HepG2 (cell line): ENCODE measurements around the gene PROC. TPM values are rescaled to one million over a fixed set of nuclear protein-coding genes. Genes with fewer than 3 reads are reported as not detected.

Source experiments
- EEA1 ChIP-seq: sonication (generic); formaldehyde crosslinking; IDR thresholded peaks from 2 replicates; pipeline ENCODE4 v1.5.1; 2020; ENCODE audit warnings: mild to moderate bottlenecking, missing genetic modification reagents, borderline replicate concordance
- PAWR ChIP-seq: sonication (generic); formaldehyde crosslinking; IDR thresholded peaks from 2 replicates; pipeline ENCODE4 v1.4.0; 2020; ENCODE audit warnings: missing genetic modification reagents, mild to moderate bottlenecking, borderline replicate concordance
- PCBP2 ChIP-seq: fragments of 200-400 bp; formaldehyde crosslinking; optimal IDR thresholded peaks from 2 replicates; pipeline ENCODE3; 2018; ENCODE audit warnings: low read length, low read depth; ENCODE audit not compliant: poor library complexity, severe bottlenecking
- SMARCC2 ChIP-seq: fragments of 450-650 bp; IDR thresholded peaks from 2 replicates; pipeline ENCODE4 v1.6.1; 2017; ENCODE audit warnings: antibody characterized with exemption, mild to moderate bottlenecking
- TCF12 ChIP-seq, 2 experiments: fragments of 450-650 bp in 1 of 2; sonication (generic) in 1 of 2; formaldehyde crosslinking in 1 of 2; IDR thresholded peaks; 2 replicates each; pipeline versions ENCODE4 v1.6.1 to v1.8.0; 2017 to 2022; ENCODE audit warnings: antibody characterized with exemption in 1 of 2, mild to moderate bottlenecking in 1 of 2, missing genetic modification reagents in 1 of 2, moderate library complexity in 1 of 2
- TEAD3 ChIP-seq: optimal IDR thresholded peaks from 2 replicates; pipeline ENCODE3; 2016; ENCODE audit warnings: borderline replicate concordance
- ZMYM4 ChIP-seq: sonication (generic); formaldehyde crosslinking; IDR thresholded peaks from 2 replicates; pipeline ENCODE4 v1.8.1; 2023; ENCODE audit warnings: mild to moderate bottlenecking, missing genetic modification reagents
- ZNF282 ChIP-seq: fragments of 450-650 bp; IDR thresholded peaks from 2 replicates; pipeline ENCODE4 v1.6.1; 2018; ENCODE audit not compliant: partially characterized antibody
- ZNF530 ChIP-seq: sonication (generic); formaldehyde crosslinking; IDR thresholded peaks from 2 replicates; pipeline ENCODE4 v1.5.0; 2020; ENCODE audit warnings: low read depth, mild to moderate bottlenecking, missing genetic modification reagents
- polyA plus RNA-seq, 8 experiments: library from polyadenylated mRNA; depleted of rRNA in 3 of 8; stranded (reverse) in 7 of 8; unstranded in 1 of 8; fragments of >200 nt; fragmentation: Illumina TruSeq in 4 of 8; extraction: Trizol in 4 of 8; gene quantifications; 2 replicates each; pipeline versions ENCODE4 v1.2.1 to v1.2.3, GENCODE V29; 2011 to 2016; ENCODE audit warnings: low read depth in 4 of 8, missing spikeins in 1 of 8, mixed read lengths in 1 of 8; ENCODE audit not compliant: insufficient read depth in 1 of 8
- total RNA-seq, 5 experiments: library from RNA; depleted of rRNA; stranded (reverse); fragments of >200 nt; fragmentation: Illumina TruSeq; extraction: Trizol; gene quantifications; 2 replicates each; pipeline ENCODE4 v1.2.3, GENCODE V29; 2016; ENCODE audit warnings: low read depth in 1 of 5
- TF ChIP-seq, protein P1 (sequence below): sonication (generic); formaldehyde crosslinking; IDR thresholded peaks from 2 replicates; pipeline ENCODE4 v1.5.0; 2020; ENCODE audit warnings: mild to moderate bottlenecking, missing genetic modification reagents
- TF ChIP-seq, protein P2 (sequence below): sonication (generic); formaldehyde crosslinking; IDR thresholded peaks from 2 replicates; pipeline ENCODE4 v1.5.0; 2020; ENCODE audit warnings: mild to moderate bottlenecking, missing genetic modification reagents
- TF ChIP-seq, protein P3 (sequence below): sonication (generic); formaldehyde crosslinking; IDR thresholded peaks from 2 replicates; pipeline ENCODE4 v1.8.1; 2023; ENCODE audit warnings: mild to moderate bottlenecking, missing genetic modification reagents
- TF ChIP-seq, protein P4 (sequence below): IDR thresholded peaks from 2 replicates; pipeline ENCODE4 v1.6.1; 2016; ENCODE audit warnings: mild to moderate bottlenecking, missing biosample characterization, missing genetic modification reagents
- TF ChIP-seq, protein P5 (sequence below): sonication (generic); formaldehyde crosslinking; IDR thresholded peaks from 2 replicates; pipeline ENCODE4 v1.8.0; 2022; ENCODE audit warnings: missing genetic modification reagents, mild to moderate bottlenecking, moderate library complexity, borderline replicate concordance
- TF ChIP-seq, protein P6 (sequence below): sonication (generic); formaldehyde crosslinking; IDR thresholded peaks from 2 replicates; pipeline ENCODE4 v1.8.0; 2022; ENCODE audit warnings: missing genetic modification reagents, mild to moderate bottlenecking, inconsistent platforms, borderline replicate concordance
- TF ChIP-seq, protein P7 (sequence below): sonication (generic); formaldehyde crosslinking; IDR thresholded peaks from 2 replicates; pipeline ENCODE4 v1.4.0; 2020; ENCODE audit warnings: mild to moderate bottlenecking, missing genetic modification reagents

The PROC gene
- total and polyA plus RNA-seq, 2 of the 13 experiments (the other 11 are each of a cell fraction or from before 2014, with no cell fraction given), result 134 to 185 TPM

DNA sequence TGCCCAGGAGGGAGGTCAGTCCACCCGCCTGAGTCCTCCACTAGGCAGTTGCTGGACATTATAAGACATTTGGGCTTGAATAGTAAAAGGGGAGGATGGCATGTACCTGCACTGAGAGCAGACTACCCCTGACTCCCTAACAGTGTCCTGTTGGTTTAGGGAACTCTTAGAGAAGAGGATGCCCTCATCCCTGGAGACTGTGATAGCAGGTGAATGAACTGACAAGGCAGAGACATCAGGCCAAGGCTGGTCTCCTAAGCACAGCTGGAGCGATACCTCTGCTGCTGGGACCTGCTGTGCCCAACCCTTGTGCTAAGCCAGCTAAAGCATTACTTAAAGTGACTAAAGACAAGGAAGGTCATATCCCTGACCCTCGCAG lies 34.8 kb downstream of the PROC start (continued):
- peak; percentile 6 for TF ChIP-seq TEAD3 (CRISPR knock-in tag)
- TF ChIP-seq, protein P1, sequence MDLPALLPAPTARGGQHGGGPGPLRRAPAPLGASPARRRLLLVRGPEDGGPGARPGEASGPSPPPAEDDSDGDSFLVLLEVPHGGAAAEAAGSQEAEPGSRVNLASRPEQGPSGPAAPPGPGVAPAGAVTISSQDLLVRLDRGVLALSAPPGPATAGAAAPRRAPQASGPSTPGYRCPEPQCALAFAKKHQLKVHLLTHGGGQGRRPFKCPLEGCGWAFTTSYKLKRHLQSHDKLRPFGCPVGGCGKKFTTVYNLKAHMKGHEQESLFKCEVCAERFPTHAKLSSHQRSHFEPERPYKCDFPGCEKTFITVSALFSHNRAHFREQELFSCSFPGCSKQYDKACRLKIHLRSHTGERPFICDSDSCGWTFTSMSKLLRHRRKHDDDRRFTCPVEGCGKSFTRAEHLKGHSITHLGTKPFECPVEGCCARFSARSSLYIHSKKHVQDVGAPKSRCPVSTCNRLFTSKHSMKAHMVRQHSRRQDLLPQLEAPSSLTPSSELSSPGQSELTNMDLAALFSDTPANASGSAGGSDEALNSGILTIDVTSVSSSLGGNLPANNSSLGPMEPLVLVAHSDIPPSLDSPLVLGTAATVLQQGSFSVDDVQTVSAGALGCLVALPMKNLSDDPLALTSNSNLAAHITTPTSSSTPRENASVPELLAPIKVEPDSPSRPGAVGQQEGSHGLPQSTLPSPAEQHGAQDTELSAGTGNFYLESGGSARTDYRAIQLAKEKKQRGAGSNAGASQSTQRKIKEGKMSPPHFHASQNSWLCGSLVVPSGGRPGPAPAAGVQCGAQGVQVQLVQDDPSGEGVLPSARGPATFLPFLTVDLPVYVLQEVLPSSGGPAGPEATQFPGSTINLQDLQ (CRISPR knock-in tag), result 0 out of 2 replicates have a peak, but pooled peaks have one; percentile 31
- TF ChIP-seq PAWR (CRISPR knock-in tag), result no peak
- no peak for TF ChIP-seq SMARCC2
- TF ChIP-seq, protein P2, sequence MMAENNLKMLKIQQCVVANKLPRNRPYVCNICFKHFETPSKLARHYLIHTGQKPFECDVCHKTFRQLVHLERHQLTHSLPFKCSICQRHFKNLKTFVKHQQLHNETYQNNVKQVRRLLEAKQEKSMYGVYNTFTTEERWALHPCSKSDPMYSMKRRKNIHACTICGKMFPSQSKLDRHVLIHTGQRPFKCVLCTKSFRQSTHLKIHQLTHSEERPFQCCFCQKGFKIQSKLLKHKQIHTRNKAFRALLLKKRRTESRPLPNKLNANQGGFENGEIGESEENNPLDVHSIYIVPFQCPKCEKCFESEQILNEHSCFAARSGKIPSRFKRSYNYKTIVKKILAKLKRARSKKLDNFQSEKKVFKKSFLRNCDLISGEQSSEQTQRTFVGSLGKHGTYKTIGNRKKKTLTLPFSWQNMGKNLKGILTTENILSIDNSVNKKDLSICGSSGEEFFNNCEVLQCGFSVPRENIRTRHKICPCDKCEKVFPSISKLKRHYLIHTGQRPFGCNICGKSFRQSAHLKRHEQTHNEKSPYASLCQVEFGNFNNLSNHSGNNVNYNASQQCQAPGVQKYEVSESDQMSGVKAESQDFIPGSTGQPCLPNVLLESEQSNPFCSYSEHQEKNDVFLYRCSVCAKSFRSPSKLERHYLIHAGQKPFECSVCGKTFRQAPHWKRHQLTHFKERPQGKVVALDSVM (CRISPR knock-in tag), result no peak
- TF ChIP-seq, protein P3, sequence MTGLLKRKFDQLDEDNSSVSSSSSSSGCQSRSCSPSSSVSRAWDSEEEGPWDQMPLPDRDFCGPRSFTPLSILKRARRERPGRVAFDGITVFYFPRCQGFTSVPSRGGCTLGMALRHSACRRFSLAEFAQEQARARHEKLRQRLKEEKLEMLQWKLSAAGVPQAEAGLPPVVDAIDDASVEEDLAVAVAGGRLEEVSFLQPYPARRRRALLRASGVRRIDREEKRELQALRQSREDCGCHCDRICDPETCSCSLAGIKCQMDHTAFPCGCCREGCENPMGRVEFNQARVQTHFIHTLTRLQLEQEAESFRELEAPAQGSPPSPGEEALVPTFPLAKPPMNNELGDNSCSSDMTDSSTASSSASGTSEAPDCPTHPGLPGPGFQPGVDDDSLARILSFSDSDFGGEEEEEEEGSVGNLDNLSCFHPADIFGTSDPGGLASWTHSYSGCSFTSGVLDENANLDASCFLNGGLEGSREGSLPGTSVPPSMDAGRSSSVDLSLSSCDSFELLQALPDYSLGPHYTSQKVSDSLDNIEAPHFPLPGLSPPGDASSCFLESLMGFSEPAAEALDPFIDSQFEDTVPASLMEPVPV (CRISPR knock-in tag), result peak; percentile 24; the same call in 1 of the 2 replicates
- TF ChIP-seq ZNF282, result no peak
- TF ChIP-seq ZNF530 (CRISPR knock-in tag), result no peak
- TF ChIP-seq, protein P4, sequence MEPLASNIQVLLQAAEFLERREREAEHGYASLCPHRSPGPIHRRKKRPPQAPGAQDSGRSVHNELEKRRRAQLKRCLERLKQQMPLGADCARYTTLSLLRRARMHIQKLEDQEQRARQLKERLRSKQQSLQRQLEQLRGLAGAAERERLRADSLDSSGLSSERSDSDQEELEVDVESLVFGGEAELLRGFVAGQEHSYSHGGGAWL (CRISPR knock-in tag), result no peak
- TF ChIP-seq ZMYM4 (CRISPR knock-in tag), result no peak
- no peak for TF ChIP-seq PCBP2
- TF ChIP-seq, protein P5, sequence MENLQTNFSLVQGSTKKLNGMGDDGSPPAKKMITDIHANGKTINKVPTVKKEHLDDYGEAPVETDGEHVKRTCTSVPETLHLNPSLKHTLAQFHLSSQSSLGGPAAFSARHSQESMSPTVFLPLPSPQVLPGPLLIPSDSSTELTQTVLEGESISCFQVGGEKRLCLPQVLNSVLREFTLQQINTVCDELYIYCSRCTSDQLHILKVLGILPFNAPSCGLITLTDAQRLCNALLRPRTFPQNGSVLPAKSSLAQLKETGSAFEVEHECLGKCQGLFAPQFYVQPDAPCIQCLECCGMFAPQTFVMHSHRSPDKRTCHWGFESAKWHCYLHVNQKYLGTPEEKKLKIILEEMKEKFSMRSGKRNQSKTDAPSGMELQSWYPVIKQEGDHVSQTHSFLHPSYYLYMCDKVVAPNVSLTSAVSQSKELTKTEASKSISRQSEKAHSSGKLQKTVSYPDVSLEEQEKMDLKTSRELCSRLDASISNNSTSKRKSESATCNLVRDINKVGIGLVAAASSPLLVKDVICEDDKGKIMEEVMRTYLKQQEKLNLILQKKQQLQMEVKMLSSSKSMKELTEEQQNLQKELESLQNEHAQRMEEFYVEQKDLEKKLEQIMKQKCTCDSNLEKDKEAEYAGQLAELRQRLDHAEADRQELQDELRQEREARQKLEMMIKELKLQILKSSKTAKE, result no peak
- TF ChIP-seq EEA1, result no peak
- TF ChIP-seq, protein P6, sequence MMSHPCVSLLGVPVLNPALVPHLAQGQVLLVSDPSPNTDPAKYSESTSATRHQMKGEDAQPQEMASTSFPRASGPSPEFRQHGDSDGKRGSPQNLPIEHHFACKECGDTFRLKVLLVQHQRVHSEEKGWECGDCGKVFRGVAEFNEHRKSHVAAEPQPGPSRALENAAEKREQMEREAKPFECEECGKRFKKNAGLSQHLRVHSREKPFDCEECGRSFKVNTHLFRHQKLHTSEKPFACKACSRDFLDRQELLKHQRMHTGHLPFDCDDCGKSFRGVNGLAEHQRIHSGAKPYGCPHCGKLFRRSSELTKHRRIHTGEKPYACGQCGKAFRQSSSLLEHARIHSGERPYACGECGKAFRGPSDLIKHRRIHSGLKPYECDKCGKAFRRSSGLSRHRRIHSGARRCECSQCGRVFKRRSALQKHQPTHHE, result no peak
- TF ChIP-seq, protein P7, sequence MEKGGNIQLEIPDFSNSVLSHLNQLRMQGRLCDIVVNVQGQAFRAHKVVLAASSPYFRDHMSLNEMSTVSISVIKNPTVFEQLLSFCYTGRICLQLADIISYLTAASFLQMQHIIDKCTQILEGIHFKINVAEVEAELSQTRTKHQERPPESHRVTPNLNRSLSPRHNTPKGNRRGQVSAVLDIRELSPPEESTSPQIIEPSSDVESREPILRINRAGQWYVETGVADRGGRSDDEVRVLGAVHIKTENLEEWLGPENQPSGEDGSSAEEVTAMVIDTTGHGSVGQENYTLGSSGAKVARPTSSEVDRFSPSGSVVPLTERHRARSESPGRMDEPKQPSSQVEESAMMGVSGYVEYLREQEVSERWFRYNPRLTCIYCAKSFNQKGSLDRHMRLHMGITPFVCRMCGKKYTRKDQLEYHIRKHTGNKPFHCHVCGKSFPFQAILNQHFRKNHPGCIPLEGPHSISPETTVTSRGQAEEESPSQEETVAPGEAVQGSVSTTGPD, result no peak
- TF ChIP-seq TCF12 (IDR thresholded peaks at IDR 0.05), result no peak
- no peak for TF ChIP-seq TCF12 (CRISPR knock-in tag; IDR thresholded peaks at IDR 0.05)
